ENCODE results near the gene UMAD1.
"Not testable (repeated sequence)": the region's sequence is repeated elsewhere in the genome, so short reads cannot be mapped to it uniquely, and the experiment has no call there.

The UMAD1 gene

DNA sequence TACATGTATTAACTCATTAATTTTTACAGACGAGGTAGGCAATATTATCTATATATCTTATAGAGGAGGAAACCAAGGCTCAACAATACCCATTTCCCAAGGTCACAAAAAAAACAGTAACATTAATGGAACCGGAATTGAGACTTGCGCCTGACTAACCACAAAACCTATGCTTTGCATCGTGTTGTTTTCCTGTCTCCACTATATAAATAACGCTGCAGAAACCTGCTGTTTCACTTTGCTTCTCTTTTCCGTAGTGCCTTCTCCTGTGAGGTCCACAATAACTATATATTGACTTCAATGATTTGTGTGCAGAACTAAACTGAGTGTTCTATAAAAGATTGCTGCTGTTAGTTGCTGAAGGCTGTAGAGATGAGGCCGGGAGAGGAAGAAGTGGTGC, 175.5 kb downstream of the UMAD1 start:
- in situ Hi-C loops (cut with HindIII; ENCODE audit: low pct_ligation_motif_present, low sequenced_read_pairs) = no loop called here
- Histone ChIP-seq H3K36me3 (replicated peaks) (no peaks in the 10 kb centered on the region), H3K4me3 (ENCODE audit: low read depth, low read length) (no peak overlapping the region), H3K27me3 (replicated peaks) (no peaks in the 10 kb centered on the region), H3K27ac (no peak overlapping the region)
- TF ChIP-seq, protein P1, sequence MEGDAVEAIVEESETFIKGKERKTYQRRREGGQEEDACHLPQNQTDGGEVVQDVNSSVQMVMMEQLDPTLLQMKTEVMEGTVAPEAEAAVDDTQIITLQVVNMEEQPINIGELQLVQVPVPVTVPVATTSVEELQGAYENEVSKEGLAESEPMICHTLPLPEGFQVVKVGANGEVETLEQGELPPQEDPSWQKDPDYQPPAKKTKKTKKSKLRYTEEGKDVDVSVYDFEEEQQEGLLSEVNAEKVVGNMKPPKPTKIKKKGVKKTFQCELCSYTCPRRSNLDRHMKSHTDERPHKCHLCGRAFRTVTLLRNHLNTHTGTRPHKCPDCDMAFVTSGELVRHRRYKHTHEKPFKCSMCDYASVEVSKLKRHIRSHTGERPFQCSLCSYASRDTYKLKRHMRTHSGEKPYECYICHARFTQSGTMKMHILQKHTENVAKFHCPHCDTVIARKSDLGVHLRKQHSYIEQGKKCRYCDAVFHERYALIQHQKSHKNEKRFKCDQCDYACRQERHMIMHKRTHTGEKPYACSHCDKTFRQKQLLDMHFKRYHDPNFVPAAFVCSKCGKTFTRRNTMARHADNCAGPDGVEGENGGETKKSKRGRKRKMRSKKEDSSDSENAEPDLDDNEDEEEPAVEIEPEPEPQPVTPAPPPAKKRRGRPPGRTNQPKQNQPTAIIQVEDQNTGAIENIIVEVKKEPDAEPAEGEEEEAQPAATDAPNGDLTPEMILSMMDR (IDR thresholded peaks at IDR 0.05; ENCODE audit: low read depth, low read length, missing control alignments) = no peak
- DNase-seq = no peak

DNA sequence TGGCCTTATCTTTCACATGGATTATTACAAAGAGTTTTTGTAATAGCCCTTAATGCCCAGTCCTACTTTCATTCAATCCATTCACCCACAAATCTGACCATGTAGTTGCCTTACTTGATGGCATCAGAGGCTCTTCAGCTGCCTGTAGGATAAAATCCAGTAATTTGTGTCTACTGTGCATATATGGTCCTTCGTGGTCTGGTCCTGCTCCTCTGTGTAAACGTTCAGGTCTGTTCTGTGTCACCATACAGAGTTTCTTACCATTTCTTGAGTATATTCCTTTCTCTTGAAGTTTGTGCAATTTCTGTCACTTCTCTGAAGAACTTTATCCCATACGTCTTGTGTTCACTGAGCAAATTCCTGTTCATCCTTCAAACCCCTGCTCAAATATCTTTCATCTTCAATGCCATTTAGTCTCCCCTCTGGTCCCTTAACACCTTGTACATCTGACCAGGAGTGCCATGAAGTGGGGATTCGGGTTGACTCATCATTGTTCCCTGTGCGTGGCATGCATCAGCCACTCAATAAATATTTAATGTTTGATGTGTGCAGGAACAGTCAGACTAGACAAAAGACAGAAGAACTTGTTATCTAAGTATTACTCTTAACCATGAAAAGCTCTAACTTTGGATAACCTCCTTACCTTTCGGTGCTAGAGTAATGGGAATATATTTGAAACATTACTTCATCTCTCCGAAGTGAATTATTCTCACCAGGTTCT, 176.4 kb downstream of the UMAD1 start:
- no peak overlapping the region for H3K27ac ChIP-seq
- H3K36me3 ChIP-seq (replicated peaks) = no peaks in the 10 kb centered on the region
- no peak overlapping the region for H3K4me3 ChIP-seq (ENCODE audit: low read depth, low read length)
- H3K27me3 ChIP-seq (replicated peaks) = no peaks in the 10 kb centered on the region
- DNase-seq = no peak
- TF ChIP-seq, protein P1 (IDR thresholded peaks at IDR 0.05; ENCODE audit: low read depth, low read length, missing control alignments) = no peak
- in situ Hi-C loops (cut with HindIII; ENCODE audit: low pct_ligation_motif_present, low sequenced_read_pairs) = no loop called here

DNA sequence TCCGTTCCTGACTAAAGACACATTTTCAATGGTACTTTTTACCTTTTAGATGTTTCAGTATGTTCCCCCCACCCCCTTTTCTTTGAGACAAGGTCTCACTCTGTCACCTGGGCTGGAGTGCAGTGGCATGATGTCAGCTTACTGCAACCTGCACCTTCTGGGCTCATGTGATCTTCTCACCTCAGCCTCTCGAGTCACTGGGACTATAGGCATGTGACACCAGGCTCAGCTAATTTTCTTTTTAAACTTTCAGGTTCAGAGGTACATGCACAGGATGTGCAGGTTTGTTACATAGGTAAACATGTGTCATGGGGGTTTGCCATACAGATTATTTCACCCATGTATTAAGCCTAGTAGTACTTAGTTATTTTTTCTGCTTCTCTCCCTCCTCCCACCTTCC, 177.2 kb downstream of the UMAD1 start:
- TF ChIP-seq, protein P1 (IDR thresholded peaks at IDR 0.05; ENCODE audit: low read depth, low read length, missing control alignments) = no peak
- H3K4me3 ChIP-seq (ENCODE audit: low read depth, low read length) = no peak overlapping the region
- no peak for DNase-seq

DNA sequence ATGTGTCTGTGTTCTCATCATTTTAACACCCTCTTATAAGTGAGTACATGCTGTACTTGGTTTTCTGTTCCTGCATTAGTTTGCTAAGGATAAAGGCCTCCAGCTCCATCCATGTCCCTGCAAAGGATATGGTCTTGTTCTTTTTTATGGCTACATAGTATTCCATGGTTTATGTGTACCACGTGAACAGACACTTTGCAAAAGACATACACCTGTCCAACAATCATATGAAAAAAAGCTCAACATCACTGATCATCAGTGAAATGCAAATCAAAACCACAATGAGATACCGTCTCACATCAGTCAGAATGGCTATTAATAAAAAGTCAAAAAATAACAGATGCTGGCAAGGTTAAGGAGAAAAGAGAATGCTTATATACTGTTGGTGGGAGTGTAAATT, 177.6 kb downstream of the UMAD1 start:
- H3K4me3 ChIP-seq (ENCODE audit: low read depth, low read length); DNase-seq; H3K27me3 ChIP-seq (replicated peaks); in situ Hi-C loops (cut with HindIII; ENCODE audit: low pct_ligation_motif_present, low sequenced_read_pairs); H3K36me3 ChIP-seq (replicated peaks); H3K27ac ChIP-seq: not testable (repeated sequence)

More for the DNA sequence above, 177.2 kb downstream of the UMAD1 start:
- H3K27ac ChIP-seq = no peak overlapping the region
- in situ Hi-C loops (cut with HindIII; ENCODE audit: low pct_ligation_motif_present, low sequenced_read_pairs) = no loop called here
- H3K36me3 ChIP-seq (replicated peaks) = no peaks in the 10 kb centered on the region
- no peaks in the 10 kb centered on the region for H3K27me3 ChIP-seq (replicated peaks)

DNA sequence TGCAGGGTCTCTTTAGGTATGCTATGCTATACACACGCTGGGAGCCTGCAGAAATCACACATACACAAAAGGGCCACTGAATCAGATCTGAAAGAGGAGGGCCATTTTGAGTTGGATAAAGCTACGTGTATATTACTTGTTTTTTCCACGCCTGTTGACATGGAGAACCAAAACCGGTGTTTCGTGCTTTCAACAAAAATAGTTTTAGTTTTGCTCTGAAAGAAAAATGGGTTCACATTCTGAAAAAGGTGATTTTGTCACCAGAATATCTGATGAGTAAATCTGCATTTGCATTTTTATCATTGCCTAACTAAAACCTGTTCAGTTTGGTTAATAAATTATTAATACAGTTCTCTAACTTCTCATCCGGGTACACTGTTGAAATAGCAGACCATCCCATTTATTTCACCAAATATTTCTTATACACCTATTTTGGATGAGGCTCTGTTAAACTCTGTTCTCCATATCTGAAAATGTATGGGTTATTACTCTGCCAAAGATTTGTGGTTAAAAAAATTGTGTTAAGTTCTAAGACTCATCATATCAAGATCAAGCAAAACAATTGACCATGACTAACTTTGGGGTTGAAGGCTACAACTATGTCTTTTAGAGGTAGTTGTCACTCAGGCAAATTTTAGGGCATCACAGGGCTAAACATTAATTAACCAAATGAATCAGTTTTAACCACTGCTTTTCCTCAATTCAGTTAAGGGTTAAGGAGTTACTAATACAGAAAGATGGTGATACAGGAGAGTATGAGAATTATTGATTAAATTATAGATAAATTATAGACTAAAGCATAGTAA, 179.1 kb downstream of the UMAD1 start:
- Histone ChIP-seq H3K27me3 (replicated peaks) (no peaks in the 10 kb centered on the region), H3K36me3 (replicated peaks) (no peaks in the 10 kb centered on the region), H3K27ac (no peak overlapping the region), H3K4me3 (ENCODE audit: low read depth, low read length) (no peak overlapping the region)
- TF ChIP-seq, protein P1 (IDR thresholded peaks at IDR 0.05; ENCODE audit: low read depth, low read length, missing control alignments) = no peak
- DNase-seq = no peak
- in situ Hi-C loops (cut with HindIII; ENCODE audit: low pct_ligation_motif_present, low sequenced_read_pairs) = no loop called here

DNA sequence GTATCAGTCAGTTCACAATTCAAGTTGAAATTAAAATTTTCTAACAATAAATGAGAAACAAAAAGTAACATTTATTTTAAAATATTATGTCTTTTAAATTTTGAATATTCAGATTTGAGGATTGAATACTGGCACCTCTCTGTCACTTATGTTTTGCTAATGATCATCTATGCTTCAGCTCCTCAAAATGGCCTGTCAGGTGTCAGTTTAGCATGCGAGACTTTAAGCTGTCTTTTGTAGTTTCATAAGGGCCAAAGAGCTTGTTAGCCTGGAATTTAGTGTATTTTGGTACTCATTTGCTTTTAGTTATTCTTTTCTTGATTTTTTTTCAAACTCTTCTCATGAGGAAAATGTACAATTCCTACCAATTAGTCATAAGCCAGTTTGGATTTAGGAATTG, 179.9 kb downstream of the UMAD1 start:
- no peak for DNase-seq
- Histone ChIP-seq H3K36me3 (replicated peaks) (no peaks in the 10 kb centered on the region), H3K27me3 (replicated peaks) (no peaks in the 10 kb centered on the region), H3K27ac (no peak overlapping the region), H3K4me3 (ENCODE audit: low read depth, low read length) (no peak overlapping the region)
- TF ChIP-seq, protein P1 (IDR thresholded peaks at IDR 0.05; ENCODE audit: low read depth, low read length, missing control alignments) = no peak
- in situ Hi-C loops (cut with HindIII; ENCODE audit: low pct_ligation_motif_present, low sequenced_read_pairs) = no loop called here
